ENCODE results near the gene HSPA1A. TPM values are rescaled to one million over a fixed set of nuclear protein-coding genes. Genes with fewer than 3 reads are reported as not detected.
A peak's percentile ranks its signal among the peaks of the same experiment; 100 is the strongest.

Gene HSPA1A
- total and polyA plus RNA-seq, 9 of the 15 experiments (the other 6 are each of a cell fraction or from before 2014, with no cell fraction given), result 2.2 to 273 (median 107) TPM

GRCh38 chr6:31836474-31837368, 21.4 kb downstream of the HSPA1A start:
- Histone ChIP-seq H3K27ac (ENCODE audit: extremely low read depth, low read depth, low read length) (peak overlapping the region; percentile 88), H3K4me1 (replicated peaks in 1 of 2; ENCODE audit: control insufficient read depth in 2 of 2, insufficient read depth in 2 of 2, low read length in 2 of 2) (peaks cover 34 to 54% of the 10 kb centered on the region in 2 experiments), H3K4me3 (peak overlapping the region; percentile 85), H3K27me3 (ENCODE audit: control insufficient read depth in 2 of 2, insufficient read depth in 2 of 2, low read length in 2 of 2) (no peaks in the 10 kb centered on the region), H2AFZ (ENCODE audit: low read depth, low read length) (no peak overlapping the region), H3K79me2 (ENCODE audit: control insufficient read depth, insufficient read depth, low read length) (peaks cover 70% of the 10 kb centered on the region), H3K4me2 (ENCODE audit: insufficient read depth, low read length) (peak overlapping the region; percentile 94), H4K20me1 (replicated peaks; ENCODE audit: control insufficient read depth, insufficient read depth, low read length) (peaks cover 30% of the 10 kb centered on the region), H3K9ac (ENCODE audit: insufficient read depth in 1 of 2, low read depth in 2 of 2, low read length in 2 of 2) (peak overlapping the region; percentile 98 to 100), H3K9me3 (replicated peaks; ENCODE audit: control insufficient read depth, insufficient read depth, low read depth, low read length) (no peaks in the 10 kb centered on the region; the same call in 1 of the 2 replicates), H3K9me1 (ENCODE audit: control insufficient read depth, insufficient read depth, low read length) (no peaks in the 10 kb centered on the region), H3K36me3 (ENCODE audit: control insufficient read depth, insufficient read depth, low read length) (peaks cover 61% of the 10 kb centered on the region)
- CTCF ChIA-PET (ENCODE audit: low intra/inter-chr PET ratio), result interaction anchor here (0.6 to 1.0 kb wide), 3 partner anchors 27 to 303 kb away, joined by 3 read pairs; no protein-coding TSS in a partner anchor
- intact Hi-C loops (cut with micrococcal nuclease) (no loop called here), in situ Hi-C loops (cut with MboI) (no loop called here)
- under 1% methylated on average over 12 of the region's 12 CpGs for WGBS (ENCODE audit: insufficient coverage, low coverage, missing lambda C conversion rate)
- ATAC-seq (no peak), FAIRE-seq (no peak), DNase-seq (ENCODE audit: extremely low read depth in 1 of 4, low spot score in 3 of 4) (peak in 3 of 4 experiments; percentile 54 to 69 (median 64))
- BruUV-seq (replicated peaks), result no TSS peak
- POLR2A ChIA-PET, result interaction anchor here (0.6 to 13.1 kb wide), 39 partner anchors 9 to 289 kb away, joined by 3 to 229 read pairs (median 5); partner anchors contain the start of genes ABHD16A, APOM, BAG6 and C6orf47
- TF ChIP-seq ZNF277 (CRISPR knock-in tag; IDR thresholded peaks at IDR 0.05; ENCODE audit: borderline replicate concordance), result 0 out of 2 replicates have a peak, but pooled peaks have one; percentile 18
- peak; percentile 11; the same call in 1 of the 2 replicates for TF ChIP-seq REST (IDR thresholded peaks at IDR 0.05; ENCODE audit: borderline replicate concordance)
- no peak for TF ChIP-seq REST (CRISPR knock-in tag; IDR thresholded peaks at IDR 0.05; ENCODE audit: low read depth)
- peak; percentile 59 for TF ChIP-seq SP1 (CRISPR knock-in tag; IDR thresholded peaks at IDR 0.05)
- no peak for TF ChIP-seq TOE1 (IDR thresholded peaks at IDR 0.05; ENCODE audit: borderline replicate concordance)
- no peak for TF ChIP-seq TOE1 (CRISPR knock-in tag; IDR thresholded peaks at IDR 0.05; ENCODE audit: borderline replicate concordance, low read depth)
- TF ChIP-seq NRF1 (conservative IDR thresholded peaks at IDR 0.05 in 1 of 2, IDR thresholded peaks at IDR 0.05 in 1 of 2), result peak in 1 of 2 experiments; percentile 5; a peak in 1 of 4 replicates
- peak; percentile 72 for TF ChIP-seq BRD9 (IDR thresholded peaks at IDR 0.05; ENCODE audit: low read depth, partially characterized antibody)
- no peak for TF ChIP-seq ZNF507 (tag; conservative IDR thresholded peaks at IDR 0.05)
- peak; percentile 68 for TF ChIP-seq CHD1 (IDR thresholded peaks at IDR 0.05; ENCODE audit: low read length)
- peak; percentile 78 for TF ChIP-seq SPI1 (IDR thresholded peaks at IDR 0.05; ENCODE audit: borderline replicate concordance, low read depth, low read length)
